SK-N-SH (cell line): ENCODE measurements around the gene TMTC2.

Source experiments
- EP300 ChIP-seq, 2 experiments: IDR thresholded peaks; 2 replicates each; pipeline versions ENCODE4 v1.4.0 to v1.6.1; 2012; ENCODE audit warnings: borderline replicate concordance in 1 of 2, low read depth in 1 of 2, low read length in 1 of 2
- GABPA ChIP-seq: IDR thresholded peaks from 2 replicates; pipeline ENCODE4 v1.4.0; 2012; ENCODE audit warnings: low read depth, mild to moderate bottlenecking
- MEF2A ChIP-seq: IDR thresholded peaks from 2 replicates; pipeline ENCODE4 v1.4.0; 2012; ENCODE audit warnings: low read depth, borderline replicate concordance
- POLR2AphosphoS5 ChIP-seq: IDR thresholded peaks from 2 replicates; pipeline ENCODE4 v1.6.1; 2012; ENCODE audit warnings: low read depth, low read length
- RAD21 ChIP-seq: IDR thresholded peaks from 2 replicates; pipeline ENCODE4 v1.6.1; 2012; ENCODE audit warnings: mild to moderate bottlenecking, low read length
- TAF1 ChIP-seq: IDR thresholded peaks from 2 replicates; pipeline ENCODE4 v1.6.1; 2012; ENCODE audit warnings: low read depth, mild to moderate bottlenecking, low read length, moderate library complexity, borderline replicate concordance
- USF1 ChIP-seq: IDR thresholded peaks from 2 replicates; pipeline ENCODE4 v1.4.0; 2012; ENCODE audit warnings: low read depth, borderline replicate concordance
- USF2 ChIP-seq: fragments of 150-350 bp; IDR thresholded peaks from 2 replicates; pipeline ENCODE4 v1.6.1; 2017; ENCODE audit warnings: antibody characterized with exemption, low read length, low read depth, borderline replicate concordance
- ZBTB33 ChIP-seq: IDR thresholded peaks from 2 replicates; pipeline ENCODE4 v1.4.0; 2012; ENCODE audit warnings: low read depth, borderline replicate concordance
- TF ChIP-seq, protein P1 (sequence below): fragments of 200-600 bp; sonication (generic); IDR thresholded peaks from 2 replicates; pipeline ENCODE4 v1.6.1; 2017; ENCODE audit warnings: antibody characterized with exemption, mild to moderate bottlenecking, moderate library complexity
- TF ChIP-seq, protein P2 (sequence below): IDR thresholded peaks from 2 replicates; pipeline ENCODE4 v1.6.1; 2012; ENCODE audit warnings: mild to moderate bottlenecking, low read depth, low read length, moderate library complexity

- no peak for TF ChIP-seq TAF1
- TF ChIP-seq, protein P1, sequence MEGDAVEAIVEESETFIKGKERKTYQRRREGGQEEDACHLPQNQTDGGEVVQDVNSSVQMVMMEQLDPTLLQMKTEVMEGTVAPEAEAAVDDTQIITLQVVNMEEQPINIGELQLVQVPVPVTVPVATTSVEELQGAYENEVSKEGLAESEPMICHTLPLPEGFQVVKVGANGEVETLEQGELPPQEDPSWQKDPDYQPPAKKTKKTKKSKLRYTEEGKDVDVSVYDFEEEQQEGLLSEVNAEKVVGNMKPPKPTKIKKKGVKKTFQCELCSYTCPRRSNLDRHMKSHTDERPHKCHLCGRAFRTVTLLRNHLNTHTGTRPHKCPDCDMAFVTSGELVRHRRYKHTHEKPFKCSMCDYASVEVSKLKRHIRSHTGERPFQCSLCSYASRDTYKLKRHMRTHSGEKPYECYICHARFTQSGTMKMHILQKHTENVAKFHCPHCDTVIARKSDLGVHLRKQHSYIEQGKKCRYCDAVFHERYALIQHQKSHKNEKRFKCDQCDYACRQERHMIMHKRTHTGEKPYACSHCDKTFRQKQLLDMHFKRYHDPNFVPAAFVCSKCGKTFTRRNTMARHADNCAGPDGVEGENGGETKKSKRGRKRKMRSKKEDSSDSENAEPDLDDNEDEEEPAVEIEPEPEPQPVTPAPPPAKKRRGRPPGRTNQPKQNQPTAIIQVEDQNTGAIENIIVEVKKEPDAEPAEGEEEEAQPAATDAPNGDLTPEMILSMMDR, result no peak
- no peak for TF ChIP-seq POLR2AphosphoS5
- no peak for TF ChIP-seq ZBTB33
- TF ChIP-seq, protein P2, sequence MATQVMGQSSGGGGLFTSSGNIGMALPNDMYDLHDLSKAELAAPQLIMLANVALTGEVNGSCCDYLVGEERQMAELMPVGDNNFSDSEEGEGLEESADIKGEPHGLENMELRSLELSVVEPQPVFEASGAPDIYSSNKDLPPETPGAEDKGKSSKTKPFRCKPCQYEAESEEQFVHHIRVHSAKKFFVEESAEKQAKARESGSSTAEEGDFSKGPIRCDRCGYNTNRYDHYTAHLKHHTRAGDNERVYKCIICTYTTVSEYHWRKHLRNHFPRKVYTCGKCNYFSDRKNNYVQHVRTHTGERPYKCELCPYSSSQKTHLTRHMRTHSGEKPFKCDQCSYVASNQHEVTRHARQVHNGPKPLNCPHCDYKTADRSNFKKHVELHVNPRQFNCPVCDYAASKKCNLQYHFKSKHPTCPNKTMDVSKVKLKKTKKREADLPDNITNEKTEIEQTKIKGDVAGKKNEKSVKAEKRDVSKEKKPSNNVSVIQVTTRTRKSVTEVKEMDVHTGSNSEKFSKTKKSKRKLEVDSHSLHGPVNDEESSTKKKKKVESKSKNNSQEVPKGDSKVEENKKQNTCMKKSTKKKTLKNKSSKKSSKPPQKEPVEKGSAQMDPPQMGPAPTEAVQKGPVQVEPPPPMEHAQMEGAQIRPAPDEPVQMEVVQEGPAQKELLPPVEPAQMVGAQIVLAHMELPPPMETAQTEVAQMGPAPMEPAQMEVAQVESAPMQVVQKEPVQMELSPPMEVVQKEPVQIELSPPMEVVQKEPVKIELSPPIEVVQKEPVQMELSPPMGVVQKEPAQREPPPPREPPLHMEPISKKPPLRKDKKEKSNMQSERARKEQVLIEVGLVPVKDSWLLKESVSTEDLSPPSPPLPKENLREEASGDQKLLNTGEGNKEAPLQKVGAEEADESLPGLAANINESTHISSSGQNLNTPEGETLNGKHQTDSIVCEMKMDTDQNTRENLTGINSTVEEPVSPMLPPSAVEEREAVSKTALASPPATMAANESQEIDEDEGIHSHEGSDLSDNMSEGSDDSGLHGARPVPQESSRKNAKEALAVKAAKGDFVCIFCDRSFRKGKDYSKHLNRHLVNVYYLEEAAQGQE, result no peak
- no peak for TF ChIP-seq USF1
- no peak for TF ChIP-seq GABPA
- no peak for TF ChIP-seq EP300 (IDR thresholded peaks at IDR 0.05; ENCODE audit: borderline replicate concordance in 1 of 2, low read depth in 1 of 2, low read length in 1 of 2)
- TF ChIP-seq RAD21, result no peak
- no peak for TF ChIP-seq USF2
- TF ChIP-seq MEF2A, result no peak
These were observed 38.9 kb upstream of the TMTC2 start for GRCh38 chr12:82647853-82648252.
